GM18505 (cell line): ENCODE results near the gene GLIS2.
"Not testable (repeated sequence)": the region's sequence is repeated elsewhere in the genome, so short reads cannot be mapped to it uniquely, and the experiment has no call there.

Experiments
- ATAC-seq: cut with Tn5 transposase; IDR thresholded peaks from one replicate; pipeline ENCODE4 v1.9.1; 2021; ENCODE audit not compliant: unreplicated experiment
- POLR2A ChIP-seq: IDR thresholded peaks from 4 replicates; pipeline ENCODE4 v1.6.1; 2011; ENCODE audit warnings: borderline replicate concordance; ENCODE audit not compliant: insufficient read depth, insufficient read length; ENCODE audit errors: extremely low read depth

GLIS2 gene

GRCh38 chr16:4332083-4332482, 16.2 kb downstream of the GLIS2 start:
- no peak for ATAC-seq
- TF ChIP-seq POLR2A: no peak

- no peak for TF ChIP-seq POLR2A
- ATAC-seq: no peak
These were observed 16.9 kb downstream of the GLIS2 start for GRCh38 chr16:4332623-4333307.

- no peak for ATAC-seq
- no peak for TF ChIP-seq POLR2A
These were observed 17.4 kb downstream of the GLIS2 start for GRCh38 chr16:4333308-4333638.

GRCh38 chr16:4333714-4334113, 17.8 kb downstream of the GLIS2 start:
- ATAC-seq: not testable (repeated sequence)

- no peak for TF ChIP-seq POLR2A
- no peak for ATAC-seq
These were observed 19.0 kb downstream of the GLIS2 start for GRCh38 chr16:4334724-4335495.

GRCh38 chr16:4336701-4337539, 21.1 kb downstream of the GLIS2 start:
- no peak for ATAC-seq
- TF ChIP-seq POLR2A: no peak

- no peak for TF ChIP-seq POLR2A
- no peak for ATAC-seq
These were observed 21.7 kb downstream of the GLIS2 start for GRCh38 chr16:4337540-4338088.

GRCh38 chr16:4338125-4338582, 22.3 kb downstream of the GLIS2 start:
- no peak for ATAC-seq
- TF ChIP-seq POLR2A: no peak

GRCh38 chr16:4338712-4339299, 22.9 kb downstream of the GLIS2 start:
- no peak for ATAC-seq
- TF ChIP-seq POLR2A: no peak

GRCh38 chr16:4339455-4339854, 23.6 kb downstream of the GLIS2 start:
- no peak for TF ChIP-seq POLR2A
- no peak for ATAC-seq

- ATAC-seq: no peak
- TF ChIP-seq POLR2A: no peak
These were observed 24.0 kb downstream of the GLIS2 start for GRCh38 chr16:4339909-4340308.

GRCh38 chr16:4340443-4340842, 24.6 kb downstream of the GLIS2 start:
- no peak for TF ChIP-seq POLR2A
- no peak for ATAC-seq

- no peak for ATAC-seq
- TF ChIP-seq POLR2A: no peak
These were observed 25.4 kb downstream of the GLIS2 start for GRCh38 chr16:4341250-4341649.
